HL-60 (cell line): Measurements from ENCODE around the gene FAM83C.

ENCODE experiments used
- GABPA ChIP-seq: IDR thresholded peaks from 2 replicates; pipeline ENCODE4 v1.6.1; 2012; ENCODE audit warnings: low read depth
- POLR2AphosphoS5 ChIP-seq: IDR thresholded peaks from 2 replicates; pipeline ENCODE4 v1.6.1; 2012; ENCODE audit warnings: low read depth
- TF ChIP-seq, protein P1 (sequence below): IDR thresholded peaks from one replicate; pipeline ENCODE4 v1.5.1; 2011; ENCODE audit warnings: low read length, control low read depth, inconsistent platforms; ENCODE audit not compliant: insufficient read depth
- TF ChIP-seq, protein P2 (sequence below): IDR thresholded peaks from 2 replicates; pipeline ENCODE4 v1.6.1; 2012; ENCODE audit warnings: low read depth; ENCODE audit not compliant: insufficient replicate concordance

- TF ChIP-seq POLR2AphosphoS5 (no peak), GABPA (no peak)
- TF ChIP-seq, protein P1, sequence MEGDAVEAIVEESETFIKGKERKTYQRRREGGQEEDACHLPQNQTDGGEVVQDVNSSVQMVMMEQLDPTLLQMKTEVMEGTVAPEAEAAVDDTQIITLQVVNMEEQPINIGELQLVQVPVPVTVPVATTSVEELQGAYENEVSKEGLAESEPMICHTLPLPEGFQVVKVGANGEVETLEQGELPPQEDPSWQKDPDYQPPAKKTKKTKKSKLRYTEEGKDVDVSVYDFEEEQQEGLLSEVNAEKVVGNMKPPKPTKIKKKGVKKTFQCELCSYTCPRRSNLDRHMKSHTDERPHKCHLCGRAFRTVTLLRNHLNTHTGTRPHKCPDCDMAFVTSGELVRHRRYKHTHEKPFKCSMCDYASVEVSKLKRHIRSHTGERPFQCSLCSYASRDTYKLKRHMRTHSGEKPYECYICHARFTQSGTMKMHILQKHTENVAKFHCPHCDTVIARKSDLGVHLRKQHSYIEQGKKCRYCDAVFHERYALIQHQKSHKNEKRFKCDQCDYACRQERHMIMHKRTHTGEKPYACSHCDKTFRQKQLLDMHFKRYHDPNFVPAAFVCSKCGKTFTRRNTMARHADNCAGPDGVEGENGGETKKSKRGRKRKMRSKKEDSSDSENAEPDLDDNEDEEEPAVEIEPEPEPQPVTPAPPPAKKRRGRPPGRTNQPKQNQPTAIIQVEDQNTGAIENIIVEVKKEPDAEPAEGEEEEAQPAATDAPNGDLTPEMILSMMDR, result no peak
- TF ChIP-seq, protein P2, sequence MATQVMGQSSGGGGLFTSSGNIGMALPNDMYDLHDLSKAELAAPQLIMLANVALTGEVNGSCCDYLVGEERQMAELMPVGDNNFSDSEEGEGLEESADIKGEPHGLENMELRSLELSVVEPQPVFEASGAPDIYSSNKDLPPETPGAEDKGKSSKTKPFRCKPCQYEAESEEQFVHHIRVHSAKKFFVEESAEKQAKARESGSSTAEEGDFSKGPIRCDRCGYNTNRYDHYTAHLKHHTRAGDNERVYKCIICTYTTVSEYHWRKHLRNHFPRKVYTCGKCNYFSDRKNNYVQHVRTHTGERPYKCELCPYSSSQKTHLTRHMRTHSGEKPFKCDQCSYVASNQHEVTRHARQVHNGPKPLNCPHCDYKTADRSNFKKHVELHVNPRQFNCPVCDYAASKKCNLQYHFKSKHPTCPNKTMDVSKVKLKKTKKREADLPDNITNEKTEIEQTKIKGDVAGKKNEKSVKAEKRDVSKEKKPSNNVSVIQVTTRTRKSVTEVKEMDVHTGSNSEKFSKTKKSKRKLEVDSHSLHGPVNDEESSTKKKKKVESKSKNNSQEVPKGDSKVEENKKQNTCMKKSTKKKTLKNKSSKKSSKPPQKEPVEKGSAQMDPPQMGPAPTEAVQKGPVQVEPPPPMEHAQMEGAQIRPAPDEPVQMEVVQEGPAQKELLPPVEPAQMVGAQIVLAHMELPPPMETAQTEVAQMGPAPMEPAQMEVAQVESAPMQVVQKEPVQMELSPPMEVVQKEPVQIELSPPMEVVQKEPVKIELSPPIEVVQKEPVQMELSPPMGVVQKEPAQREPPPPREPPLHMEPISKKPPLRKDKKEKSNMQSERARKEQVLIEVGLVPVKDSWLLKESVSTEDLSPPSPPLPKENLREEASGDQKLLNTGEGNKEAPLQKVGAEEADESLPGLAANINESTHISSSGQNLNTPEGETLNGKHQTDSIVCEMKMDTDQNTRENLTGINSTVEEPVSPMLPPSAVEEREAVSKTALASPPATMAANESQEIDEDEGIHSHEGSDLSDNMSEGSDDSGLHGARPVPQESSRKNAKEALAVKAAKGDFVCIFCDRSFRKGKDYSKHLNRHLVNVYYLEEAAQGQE, result no peak
Measured at GRCh38 chr20:35254448-35254999, 37.7 kb downstream of the FAM83C start.
